K562 (cell line): ENCODE results near the gene WFDC1. TPM values are rescaled to one million over a fixed set of nuclear protein-coding genes. Genes with fewer than 3 reads are reported as not detected.

Source experiments
- ATAC-seq: fragments of 200-7000 bp; cut with Tn5 transposase; 3 replicates; pipeline ENCODE4 v1.9.1; 2020; ENCODE audit warnings: moderate library complexity
- BruUV-seq: library from RNA; stranded (reverse); fragments of 400-500 nt; replicated peaks from 2 replicates; lab custom pipeline; 2021; lab: Mats Ljungman, UMichigan
- CTCF ChIA-PET: fragments of 300-600 bp; formaldehyde crosslinking; extraction: SDS; loops from one replicate; lab custom pipeline; 2021; ENCODE audit warnings: low intra/inter-chr PET ratio; lab: Yijun Ruan, JAX
- POLR2A ChIA-PET: fragments of 300-600, 350-650 bp; sonication (Branson Sonifier 250); formaldehyde crosslinking; extraction: SDS; loops from one replicate; lab custom pipeline; 2021; ENCODE audit warnings: antibody characterized with exemption, inconsistent platforms; lab: Yijun Ruan, JAX
- DNase-seq, 4 experiments: peaks; one replicate each; pipeline versions ENCODE4 v3.0.0 to v3.0.0-alpha.2; 2011 to 2018; ENCODE audit warnings: low spot score in 3 of 4, mixed read lengths in 3 of 4; ENCODE audit errors: extremely low read depth in 1 of 4
- FAIRE-seq: peaks from 2 replicates; lab custom pipeline; 2011; peaks lifted over from hg19 to GRCh38; lab: Jason Lieb, UNC
- H2AFZ ChIP-seq: 2 replicates; pipeline ENCODE4 v1.6.0; 2011; ENCODE audit warnings: low read depth, low read length, control low read depth, inconsistent platforms
- H3K27ac ChIP-seq: fragments of 200-600 bp; 3 replicates; pipeline ENCODE4 v1.8.0; 2011; ENCODE audit warnings: low read depth, mild to moderate bottlenecking, control low read depth, inconsistent platforms, low read length, moderate library complexity, mixed read lengths; ENCODE audit errors: extremely low read depth
- H3K27me3 ChIP-seq, 2 experiments: fragments of 300-600 bp in 1 of 2; 2 replicates in 1 of 2; 3 replicates in 1 of 2; pipeline versions ENCODE4 v1.6.0 to v1.8.0; 2011; ENCODE audit warnings: inconsistent platforms in 2 of 2, low read length in 2 of 2, mild to moderate bottlenecking in 1 of 2, mixed read lengths in 1 of 2, moderate library complexity in 1 of 2; ENCODE audit not compliant: control insufficient read depth in 2 of 2, insufficient read depth in 2 of 2
- H3K36me3 ChIP-seq: fragments of 300-600 bp; 3 replicates; pipeline ENCODE4 v1.8.0; 2011; ENCODE audit warnings: mild to moderate bottlenecking, low read length, inconsistent platforms; ENCODE audit not compliant: control insufficient read depth, insufficient read depth
- H3K4me1 ChIP-seq, 2 experiments: fragments of 200-600 bp in 1 of 2; replicated peaks in 1 of 2; 2 replicates in 1 of 2; 3 replicates in 1 of 2; pipeline versions ENCODE4 v1.5.1 to v1.8.0; 2011; ENCODE audit warnings: inconsistent platforms in 2 of 2, low read length in 2 of 2, mild to moderate bottlenecking in 1 of 2, mixed read lengths in 1 of 2, moderate library complexity in 1 of 2; ENCODE audit not compliant: control insufficient read depth in 2 of 2, insufficient read depth in 2 of 2
- H3K4me2 ChIP-seq: 2 replicates; pipeline ENCODE4 v1.6.1; 2011; ENCODE audit warnings: low read length, control low read depth, inconsistent platforms, mixed read lengths; ENCODE audit not compliant: insufficient read depth
- H3K4me3 ChIP-seq: fragments of 200-600 bp; sonication (generic), shearing (Covaris generic); 2 replicates; pipeline ENCODE4 v1.5.1; 2016; ENCODE audit warnings: control low read depth, inconsistent platforms
- H3K79me2 ChIP-seq: fragments of 200-600 bp; 3 replicates; pipeline ENCODE4 v1.8.0; 2011; ENCODE audit warnings: low read length, inconsistent platforms; ENCODE audit not compliant: control insufficient read depth, insufficient read depth
- H3K9ac ChIP-seq, 2 experiments: 2 replicates each; pipeline versions ENCODE4 v1.6.0 to v1.6.1; 2011; ENCODE audit warnings: low read depth in 2 of 2, low read length in 2 of 2, control low read depth in 1 of 2, inconsistent platforms in 1 of 2, mild to moderate bottlenecking in 1 of 2, mixed read lengths in 1 of 2; ENCODE audit not compliant: insufficient read depth in 1 of 2
- H3K9me1 ChIP-seq: one replicate; pipeline ENCODE4 v1.6.0; 2011; ENCODE audit warnings: inconsistent platforms, mild to moderate bottlenecking, low read length, moderate library complexity; ENCODE audit not compliant: control insufficient read depth, insufficient read depth
- H3K9me3 ChIP-seq: replicated peaks from 2 replicates; pipeline ENCODE4 v1.5.1; 2011; ENCODE audit warnings: low read depth, low read length, inconsistent platforms; ENCODE audit not compliant: control insufficient read depth, insufficient read depth
- H4K20me1 ChIP-seq: replicated peaks from 2 replicates; pipeline ENCODE4 v1.6.1; 2011; ENCODE audit warnings: low read length, inconsistent platforms, mixed read lengths; ENCODE audit not compliant: control insufficient read depth, insufficient read depth
- ARHGAP35 ChIP-seq: fragments of 450-650 bp; IDR thresholded peaks from 2 replicates; pipeline ENCODE4 v1.6.1; 2018; ENCODE audit not compliant: partially characterized antibody
- ARID3A ChIP-seq: IDR thresholded peaks from 2 replicates; pipeline ENCODE4 v1.6.1; 2012; ENCODE audit warnings: low read depth, low read length, improper control_type of control experiment, borderline replicate concordance
- CEBPG ChIP-seq, 3 experiments: fragments of 200-800 bp in 1 of 3; sonication (Bioruptor generic) in 1 of 3; sonication (generic) in 1 of 3; formaldehyde crosslinking in 1 of 3; IDR thresholded peaks in 2 of 3; conservative IDR thresholded peaks in 1 of 3; 2 replicates each; pipeline versions ENCODE4 v1.6.1 to v1.8.0; 2016 to 2022; ENCODE audit warnings: missing compliant biosample characterization in 2 of 3, missing genetic modification characterization in 2 of 3, mild to moderate bottlenecking in 1 of 3, missing genetic modification reagents in 1 of 3
- E2F5 ChIP-seq: sonication (generic); formaldehyde crosslinking; IDR thresholded peaks from 2 replicates; pipeline ENCODE4 v1.8.0; 2022; ENCODE audit warnings: mild to moderate bottlenecking, missing genetic modification reagents
- ELF4 ChIP-seq: fragments of 450-650 bp; formaldehyde crosslinking; IDR thresholded peaks from 2 replicates; pipeline ENCODE4 v1.4.0; 2022; ENCODE audit warnings: missing genetic modification characterization
- MCM7 ChIP-seq, 2 experiments: fragments of 450-650 bp; IDR thresholded peaks; 2 replicates each; pipeline ENCODE4 v1.6.1; 2016 to 2018
- SETDB1 ChIP-seq: IDR thresholded peaks from one replicate; pipeline ENCODE4 v1.6.1; 2012; ENCODE audit warnings: low read length, control low read depth, inconsistent platforms
- SIRT6 ChIP-seq: IDR thresholded peaks from one replicate; pipeline ENCODE4 v1.6.1; 2012; ENCODE audit warnings: low read depth, mild to moderate bottlenecking, control low read depth, inconsistent platforms, low read length, moderate library complexity
- TOE1 ChIP-seq, 2 experiments: fragments of 450-650 bp in 1 of 2; sonication (generic) in 1 of 2; formaldehyde crosslinking in 1 of 2; IDR thresholded peaks; 2 replicates each; pipeline versions ENCODE4 v1.7.1 to v1.8.0; 2016 to 2022; ENCODE audit warnings: borderline replicate concordance in 2 of 2, mild to moderate bottlenecking in 2 of 2, antibody characterized with exemption in 1 of 2, inconsistent platforms in 1 of 2, low read depth in 1 of 2, missing genetic modification reagents in 1 of 2, moderate library complexity in 1 of 2
- ZNF184 ChIP-seq: sonication (generic); formaldehyde crosslinking; IDR thresholded peaks from 2 replicates; pipeline ENCODE4 v1.5.0; 2020; ENCODE audit warnings: missing genetic modification reagents
- ZNF512 ChIP-seq: IDR thresholded peaks from 2 replicates; pipeline ENCODE4 v1.6.1; 2016; ENCODE audit warnings: missing genetic modification characterization, missing compliant biosample characterization
- WGBS: fragments of 100-300 bp; shearing (Covaris generic); methylation state at CpG from one replicate; pipeline ENCODE4 v1.1.6; 2016; ENCODE audit warnings: low coverage, mixed read lengths; ENCODE audit not compliant: insufficient coverage; ENCODE audit errors: missing lambda C conversion rate; 5-methylcytosine and 5-hydroxymethylcytosine counted together
- in situ Hi-C: fragments of 300-500 bp; cut with MboI; formaldehyde crosslinking; loops from 4 replicates; pipeline ENCODE4 v1.15.0; 2018; ENCODE audit warnings: inconsistent platforms, mixed read lengths
- intact Hi-C: fragments of 100-400 bp; cut with micrococcal nuclease; formaldehyde crosslinking; loops from 2 replicates; pipeline ENCODE4 v1.14.2; 2022
- polyA plus RNA-seq, 8 experiments: library from polyadenylated mRNA; depleted of rRNA in 4 of 8; stranded (reverse) in 5 of 8; unstranded in 3 of 8; fragments of >200 nt; fragmentation: Nextera tagmentation in 2 of 8; fragmentation: Illumina TruSeq in 1 of 8; extraction: Ambion mirVana in 2 of 8; extraction: Trizol in 1 of 8; gene quantifications; 2 replicates each; pipeline versions ENCODE4 v1.2.1 to v1.2.3, GENCODE V29; 2011 to 2014; ENCODE audit warnings: inconsistent platforms in 1 of 8, missing spikeins in 1 of 8
- total RNA-seq, 7 experiments: library from RNA; depleted of rRNA in 6 of 7; stranded (reverse); fragments of >200 nt in 6 of 7; fragmentation: Illumina TruSeq in 2 of 7; extraction: Trizol in 2 of 7; gene quantifications; 2 replicates each; pipeline versions ENCODE4 v1.2.1 to v1.2.3, GENCODE V29; 2011 to 2021; ENCODE audit warnings: low replicate concordance in 1 of 7
- TF ChIP-seq, protein P1 (sequence below): fragments of 450-650 bp; formaldehyde crosslinking; conservative IDR thresholded peaks from 2 replicates; pipeline ENCODE4 v1.4.0; 2022; ENCODE audit warnings: mild to moderate bottlenecking, missing genetic modification characterization

The WFDC1 gene
- total and polyA plus RNA-seq, 9 of the 15 experiments (the other 6 are each of a cell fraction or from before 2014, with no cell fraction given), result not detected

GRCh38 chr16:84332975-84333684 lies 38.5 kb downstream of the WFDC1 start (continued):
- TF ChIP-seq E2F5 (CRISPR knock-in tag), result no peak
- TF ChIP-seq SIRT6, result no peak
- TF ChIP-seq ZNF184 (CRISPR knock-in tag), result no peak
- TF ChIP-seq ZNF512, result no peak
- TF ChIP-seq TOE1 (IDR thresholded peaks at IDR 0.05; ENCODE audit: borderline replicate concordance), result no peak
- TF ChIP-seq TOE1 (CRISPR knock-in tag; IDR thresholded peaks at IDR 0.05; ENCODE audit: borderline replicate concordance, low read depth), result no peak

GRCh38 chr16:84334058-84334457 lies 39.4 kb downstream of the WFDC1 start:
- H3K4me2 ChIP-seq, result no peak overlapping the region
- TF ChIP-seq CEBPG (CRISPR knock-in tag; IDR thresholded peaks at IDR 0.05), result no peak
- TF ChIP-seq CEBPG (tag; conservative IDR thresholded peaks at IDR 0.05 in 1 of 2, IDR thresholded peaks at IDR 0.05 in 1 of 2), result no peak
- no peak for TF ChIP-seq ELF4 (CRISPR knock-in tag)
- TF ChIP-seq, protein P1, sequence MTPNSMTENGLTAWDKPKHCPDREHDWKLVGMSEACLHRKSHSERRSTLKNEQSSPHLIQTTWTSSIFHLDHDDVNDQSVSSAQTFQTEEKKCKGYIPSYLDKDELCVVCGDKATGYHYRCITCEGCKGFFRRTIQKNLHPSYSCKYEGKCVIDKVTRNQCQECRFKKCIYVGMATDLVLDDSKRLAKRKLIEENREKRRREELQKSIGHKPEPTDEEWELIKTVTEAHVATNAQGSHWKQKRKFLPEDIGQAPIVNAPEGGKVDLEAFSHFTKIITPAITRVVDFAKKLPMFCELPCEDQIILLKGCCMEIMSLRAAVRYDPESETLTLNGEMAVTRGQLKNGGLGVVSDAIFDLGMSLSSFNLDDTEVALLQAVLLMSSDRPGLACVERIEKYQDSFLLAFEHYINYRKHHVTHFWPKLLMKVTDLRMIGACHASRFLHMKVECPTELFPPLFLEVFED, result no peak
- no peak for TF ChIP-seq MCM7 (IDR thresholded peaks at IDR 0.05)
- TF ChIP-seq SETDB1, result no peak
- TF ChIP-seq ARID3A, result no peak
- TF ChIP-seq ARHGAP35, result no peak

More at GRCh38 chr16:84334058-84334457, 39.4 kb downstream of the WFDC1 start:
- 0% methylated on average over 3 of the region's 3 CpGs for WGBS
- intact Hi-C loops, result no loop called here
- H3K4me1 ChIP-seq, result peaks cover 0 to 3% of the 10 kb centered on the region in 2 experiments; a peak in 1 of 5 replicates
- H3K36me3 ChIP-seq, result no peaks in the 10 kb centered on the region
- no TSS peak for BruUV-seq
- no peak for ATAC-seq
- DNase-seq, result no peak
- CTCF ChIA-PET, result no interaction called here
- H3K4me3 ChIP-seq, result no peak overlapping the region
- in situ Hi-C loops, result no loop called here
- no peak overlapping the region for H3K27ac ChIP-seq
- no peaks in the 10 kb centered on the region; the same call in 1 of the 2 replicates for H3K9me3 ChIP-seq
- H2AFZ ChIP-seq, result no peak overlapping the region
- H3K9me1 ChIP-seq, result no peaks in the 10 kb centered on the region
- H3K27me3 ChIP-seq, result peaks cover 40 to 49% of the 10 kb centered on the region in 2 experiments; a peak in 4 of 5 replicates
- FAIRE-seq, result no peak
- H3K79me2 ChIP-seq, result no peaks in the 10 kb centered on the region
- POLR2A ChIA-PET, result no interaction called here
- no peaks in the 10 kb centered on the region; the same call in 1 of the 2 replicates for H4K20me1 ChIP-seq
- no peak overlapping the region for H3K9ac ChIP-seq
